HG03457 (cell line): ENCODE results near the gene SCAMP1.

ENCODE experiments used
- ATAC-seq: cut with Tn5 transposase; IDR thresholded peaks from one replicate; pipeline ENCODE4 v1.9.1; 2021; ENCODE audit warnings: moderate number of reproducible peaks; ENCODE audit not compliant: unreplicated experiment

The SCAMP1 gene

GRCh38 chr5:78490709-78491485 is 130.5 kb downstream of the SCAMP1 start:
- ATAC-seq = no peak

GRCh38 chr5:78492224-78492623 is 131.8 kb downstream of the SCAMP1 start:
- no peak for ATAC-seq

GRCh38 chr5:78492650-78493049 is 132.2 kb downstream of the SCAMP1 start:
- ATAC-seq = no peak

- ATAC-seq = no peak
Observed at GRCh38 chr5:78495800-78496199, 135.4 kb downstream of the SCAMP1 start.

GRCh38 chr5:78496373-78496772 is 136.0 kb downstream of the SCAMP1 start:
- no peak for ATAC-seq

- ATAC-seq = no peak
Observed at GRCh38 chr5:78497573-78498533, 137.4 kb downstream of the SCAMP1 start.

GRCh38 chr5:78499485-78499884 is 139.1 kb downstream of the SCAMP1 start:
- no peak for ATAC-seq

- ATAC-seq = no peak
Observed at GRCh38 chr5:78500028-78500427, 139.6 kb downstream of the SCAMP1 start.

- ATAC-seq = no peak
Observed at GRCh38 chr5:78500871-78501270, 140.5 kb downstream of the SCAMP1 start.

- no peak for ATAC-seq
Observed at GRCh38 chr5:78501411-78502352, 141.3 kb downstream of the SCAMP1 start.

GRCh38 chr5:78503958-78504653 is 143.7 kb downstream of the SCAMP1 start:
- no peak for ATAC-seq

GRCh38 chr5:78504704-78505677 is 144.6 kb downstream of the SCAMP1 start:
- no peak for ATAC-seq

GRCh38 chr5:78505860-78506259 is 145.4 kb downstream of the SCAMP1 start:
- ATAC-seq = no peak

GRCh38 chr5:78506261-78507024 is 146.0 kb downstream of the SCAMP1 start:
- ATAC-seq = no peak

GRCh38 chr5:78507531-78507930 is 147.1 kb downstream of the SCAMP1 start:
- ATAC-seq = no peak

GRCh38 chr5:78508186-78508765 is 147.9 kb downstream of the SCAMP1 start:
- ATAC-seq = no peak

- no peak for ATAC-seq
Observed at GRCh38 chr5:78509145-78509865, 148.9 kb downstream of the SCAMP1 start.
